MV-4-11 (cell line): Measurements from ENCODE around the gene PACSIN2.
A peak's percentile ranks its signal among the peaks of the same experiment; 100 is the strongest.

Experiments
- DNase-seq: peaks from one replicate; lab custom pipeline; 2025; lab: John Stamatoyannopoulos, UW

Gene PACSIN2

GRCh38 chr22:42856865-42857704 lies 157.9 kb downstream of the PACSIN2 start, which contains the start of gene ARFGAP3:
ARFGAP3 (minus strand) TSS chr22:42857273; CDS start chr22:42857182, 91 bp downstream.
- DNase-seq, result peak; percentile 87

- DNase-seq, result peak; percentile 11
Measured at GRCh38 chr22:42856179-42856864, 158.6 kb downstream of the PACSIN2 start.

GRCh38 chr22:42855721-42856120 lies 159.2 kb downstream of the PACSIN2 start:
- DNase-seq, result no peak

- DNase-seq, result peak; percentile 4
Measured at GRCh38 chr22:42855211-42855610, 159.7 kb downstream of the PACSIN2 start.

- no peak for DNase-seq
Measured at GRCh38 chr22:42848941-42849550, 165.9 kb downstream of the PACSIN2 start.

- no peak for DNase-seq
Measured at GRCh38 chr22:42847110-42847509, 167.8 kb downstream of the PACSIN2 start.

- DNase-seq, result no peak
Measured at GRCh38 chr22:42844756-42845155, 170.2 kb downstream of the PACSIN2 start.

GRCh38 chr22:42842658-42843370 lies 172.1 kb downstream of the PACSIN2 start:
- DNase-seq, result no peak

- no peak for DNase-seq
Measured at GRCh38 chr22:42841444-42841843, 173.5 kb downstream of the PACSIN2 start.

GRCh38 chr22:42837556-42837955 lies 177.4 kb downstream of the PACSIN2 start:
- DNase-seq, result no peak

- no peak for DNase-seq
Measured at GRCh38 chr22:42836026-42836425, 178.9 kb downstream of the PACSIN2 start.

GRCh38 chr22:42834177-42834949 lies 180.6 kb downstream of the PACSIN2 start:
- DNase-seq, result no peak

GRCh38 chr22:42833104-42833503 lies 181.8 kb downstream of the PACSIN2 start:
- no peak for DNase-seq

- no peak for DNase-seq
Measured at GRCh38 chr22:42831712-42832111, 183.2 kb downstream of the PACSIN2 start.

- no peak for DNase-seq
Measured at GRCh38 chr22:42830161-42830560, 184.8 kb downstream of the PACSIN2 start.

- DNase-seq, result no peak
Measured at GRCh38 chr22:42829302-42829701, 185.6 kb downstream of the PACSIN2 start.

GRCh38 chr22:42825796-42826195 lies 189.2 kb downstream of the PACSIN2 start:
- no peak for DNase-seq

GRCh38 chr22:42821386-42821785 lies 193.6 kb downstream of the PACSIN2 start:
- DNase-seq, result no peak

- peak; percentile 44 for DNase-seq
Measured at GRCh38 chr22:42820045-42820763, 194.7 kb downstream of the PACSIN2 start.
